GM18909 (cell line): ENCODE data around the gene GAL3ST1.
"Not testable (repeated sequence)": the region's sequence is repeated elsewhere in the genome, so short reads cannot be mapped to it uniquely, and the experiment has no call there.

Experiments
- ATAC-seq: cut with Tn5 transposase; IDR thresholded peaks from one replicate; pipeline ENCODE4 v1.9.1; 2021; ENCODE audit warnings: mild to moderate bottlenecking; ENCODE audit not compliant: unreplicated experiment, poor library complexity

The GAL3ST1 gene, protein sequence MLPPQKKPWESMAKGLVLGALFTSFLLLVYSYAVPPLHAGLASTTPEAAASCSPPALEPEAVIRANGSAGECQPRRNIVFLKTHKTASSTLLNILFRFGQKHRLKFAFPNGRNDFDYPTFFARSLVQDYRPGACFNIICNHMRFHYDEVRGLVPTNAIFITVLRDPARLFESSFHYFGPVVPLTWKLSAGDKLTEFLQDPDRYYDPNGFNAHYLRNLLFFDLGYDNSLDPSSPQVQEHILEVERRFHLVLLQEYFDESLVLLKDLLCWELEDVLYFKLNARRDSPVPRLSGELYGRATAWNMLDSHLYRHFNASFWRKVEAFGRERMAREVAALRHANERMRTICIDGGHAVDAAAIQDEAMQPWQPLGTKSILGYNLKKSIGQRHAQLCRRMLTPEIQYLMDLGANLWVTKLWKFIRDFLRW

DNA sequence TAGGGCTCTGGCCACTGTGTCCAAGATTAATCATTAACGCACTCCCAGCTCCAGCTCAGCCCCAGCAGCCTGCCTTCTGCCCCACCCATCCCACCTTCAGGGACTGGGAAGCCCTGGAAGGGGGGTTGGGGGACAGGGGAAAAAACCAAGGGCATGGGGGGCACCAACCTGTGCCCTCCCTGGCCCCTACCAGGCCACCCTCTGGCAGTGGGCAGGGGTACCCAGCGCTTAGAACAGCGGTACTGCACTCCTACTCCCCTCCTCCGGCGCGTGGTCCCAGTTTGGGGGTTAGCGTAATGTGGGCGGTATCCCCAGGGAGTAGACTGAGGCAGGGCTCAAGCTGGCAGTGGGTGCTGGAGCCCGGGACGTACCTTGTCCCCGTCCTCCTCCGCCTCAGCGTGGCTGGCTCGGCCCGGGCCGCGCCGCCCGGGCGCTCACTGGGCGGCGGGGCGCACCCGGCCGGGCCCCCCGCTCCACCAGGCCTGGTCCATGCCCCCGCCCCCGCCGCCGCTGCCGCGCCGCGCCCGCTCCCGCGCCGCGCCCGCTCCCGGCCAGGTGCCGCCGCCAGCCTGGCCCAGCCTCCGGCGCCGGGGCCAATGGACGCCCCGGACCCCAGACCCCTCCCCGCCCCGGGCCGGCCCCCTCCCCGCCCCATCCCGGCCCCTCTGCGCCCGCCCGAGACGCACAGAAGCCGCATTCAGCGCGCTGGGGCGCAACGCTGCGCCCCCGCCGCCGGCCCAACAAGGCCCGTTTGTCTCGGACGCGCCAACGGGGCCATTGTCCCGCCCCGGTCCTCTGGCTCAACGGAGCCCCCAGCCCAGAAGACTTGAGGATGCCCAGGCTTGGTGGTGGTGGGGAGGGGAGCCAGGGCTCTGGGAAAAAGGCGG, at the start of gene GAL3ST1:
TSS of gene GAL3ST1 (minus strand) at position 571 of the 887 bp plus-strand sequence. CDS start 17,273 bp downstream, outside the sequence.
- ATAC-seq = no peak

DNA sequence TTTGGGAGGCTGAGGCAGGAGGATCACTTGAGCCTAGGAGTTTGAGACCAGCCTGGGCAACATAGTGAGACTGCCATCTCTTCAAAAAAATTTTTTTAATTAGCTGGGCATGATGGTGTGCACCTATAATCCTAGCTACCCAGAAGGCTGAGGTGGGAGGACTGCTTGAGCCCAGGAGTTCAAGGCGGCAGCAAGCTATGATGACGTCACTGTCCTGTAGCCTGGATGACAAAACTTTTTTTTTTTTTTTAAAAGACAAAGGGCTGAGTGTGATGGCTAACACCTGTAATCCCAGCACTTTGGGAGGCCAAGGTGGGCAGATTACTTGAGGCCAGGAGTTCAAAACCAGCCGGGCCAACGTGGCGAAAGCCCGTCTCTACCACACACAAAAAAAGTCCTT, 45.4 kb upstream of the GAL3ST1 start:
- ATAC-seq = not testable (repeated sequence)

GRCh38 chr22:30617819-30618218, 43.4 kb upstream of the GAL3ST1 start:
- no peak for ATAC-seq

DNA sequence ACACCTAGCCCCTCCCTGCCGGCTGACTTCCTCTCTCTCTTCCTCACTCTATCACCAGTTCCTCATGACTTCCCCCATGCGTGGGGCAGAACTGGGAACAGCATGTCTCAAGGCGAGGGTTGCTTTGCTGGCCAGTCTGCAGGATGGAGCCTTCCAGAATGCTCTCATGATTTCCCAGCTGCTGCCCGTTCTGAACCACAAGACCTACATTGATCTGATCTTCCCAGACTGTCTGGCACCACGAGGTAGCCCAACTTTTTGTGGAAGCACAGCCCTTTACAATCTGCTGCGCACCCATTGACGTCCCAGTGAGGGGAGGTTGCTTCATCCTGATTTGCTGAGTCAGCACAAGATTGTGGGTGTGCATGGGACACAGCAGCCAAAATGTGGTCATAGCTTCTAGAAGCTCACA, 41.1 kb upstream of the GAL3ST1 start:
- no peak for ATAC-seq

- ATAC-seq = no peak
Observed at GRCh38 chr22:30614879-30615278, 40.4 kb upstream of the GAL3ST1 start.

DNA sequence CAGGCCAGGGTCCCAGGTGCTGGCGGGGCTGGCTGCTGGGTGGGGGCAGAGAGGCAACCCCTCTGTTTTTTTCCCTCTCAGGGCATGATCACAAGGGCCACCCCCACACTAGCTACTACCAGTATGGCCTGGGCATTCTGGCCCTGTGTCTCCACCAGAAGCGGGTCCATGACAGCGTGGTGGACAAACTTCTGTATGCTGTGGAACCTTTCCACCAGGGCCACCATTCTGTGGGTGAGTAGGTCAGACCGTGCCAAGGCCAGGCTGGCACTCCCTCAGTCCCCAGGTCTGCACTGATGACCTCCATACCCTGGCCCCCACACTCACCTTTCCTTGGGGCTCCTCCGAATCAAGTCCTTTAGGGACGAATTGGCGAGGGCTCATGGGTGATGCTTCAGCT, 39.8 kb upstream of the GAL3ST1 start:
- no peak for ATAC-seq

DNA sequence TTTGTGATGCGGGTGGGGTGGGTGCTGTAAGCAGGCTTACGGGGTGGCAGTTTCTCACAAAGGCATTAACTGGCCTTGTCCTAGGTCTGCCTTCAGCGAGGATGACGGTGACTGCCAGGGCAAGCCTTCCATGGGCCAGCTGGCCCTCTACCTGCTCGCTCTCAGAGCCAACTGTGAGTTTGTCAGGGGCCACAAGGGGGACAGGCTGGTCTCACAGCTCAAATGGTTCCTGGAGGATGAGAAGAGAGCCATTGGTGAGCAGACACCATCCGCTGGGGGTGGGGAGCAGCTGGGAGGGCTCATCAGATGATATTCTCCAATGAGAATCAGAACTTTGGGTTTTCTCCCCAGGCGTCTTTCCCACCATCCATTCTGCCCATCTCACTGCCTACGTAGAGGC, 38.3 kb upstream of the GAL3ST1 start:
- no peak for ATAC-seq

- no peak for ATAC-seq
Observed at GRCh38 chr22:30611197-30611596, 36.7 kb upstream of the GAL3ST1 start.

DNA sequence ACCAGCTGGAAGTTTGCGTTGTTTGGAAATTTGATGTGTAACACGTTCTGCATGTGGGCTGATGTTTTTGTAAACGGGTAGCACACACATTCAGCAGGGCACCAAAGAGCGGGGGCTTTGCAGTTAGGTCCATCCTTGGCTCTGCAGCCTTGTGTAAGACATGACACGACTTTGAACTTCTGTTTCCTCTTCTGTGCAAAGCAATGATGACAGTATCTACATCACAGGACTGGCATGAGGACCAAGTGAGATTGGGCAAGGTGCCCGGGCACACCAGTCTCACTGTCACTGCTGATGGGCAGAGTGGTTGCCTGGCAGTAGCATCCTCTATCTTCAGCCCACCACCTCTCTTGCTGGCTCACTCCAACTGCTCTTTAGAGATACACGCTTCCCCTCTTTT, 35.8 kb upstream of the GAL3ST1 start:
- no peak for ATAC-seq

- no peak for ATAC-seq
Observed at GRCh38 chr22:30609260-30610185, 35.1 kb upstream of the GAL3ST1 start.

- no peak for ATAC-seq
Observed at GRCh38 chr22:30607939-30608338, 33.5 kb upstream of the GAL3ST1 start.

DNA sequence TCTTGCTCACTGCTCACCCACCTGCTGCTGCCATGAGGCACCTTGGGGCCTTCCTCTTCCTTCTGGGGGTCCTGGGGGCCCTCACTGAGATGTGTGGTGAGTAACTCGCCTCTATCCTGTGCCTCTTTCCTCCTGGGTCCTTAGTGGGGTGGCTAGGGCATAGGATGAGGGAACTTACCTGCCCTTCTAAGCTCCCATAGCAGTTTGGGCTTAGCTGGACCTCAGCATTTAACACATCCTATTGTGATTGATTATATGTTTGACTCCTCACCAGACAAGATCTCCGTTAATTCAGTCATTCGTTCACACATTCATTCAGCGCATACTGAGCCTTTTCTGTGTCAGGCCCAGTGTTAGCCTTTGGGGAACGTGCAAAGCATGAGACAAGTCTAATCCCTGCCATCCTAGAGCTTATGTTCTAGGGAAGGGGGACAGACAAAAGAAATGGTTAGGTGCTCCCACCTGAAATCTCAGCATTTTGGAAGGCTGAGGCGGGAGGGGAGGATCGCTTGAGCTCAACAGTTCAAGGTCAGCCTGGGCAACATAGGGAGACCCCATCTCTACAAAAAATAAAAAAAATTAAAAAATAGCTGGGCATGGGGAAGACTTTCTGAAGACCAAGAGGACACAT, 33.0 kb upstream of the GAL3ST1 start:
- no peak for ATAC-seq

GRCh38 chr22:30606455-30607299, 32.2 kb upstream of the GAL3ST1 start, which contains the start of gene TCN2:
TSS of gene TCN2 (plus strand) at chr22:30607174. CDS start at chr22:30607332, 158 bp downstream.
- ATAC-seq = no peak

DNA sequence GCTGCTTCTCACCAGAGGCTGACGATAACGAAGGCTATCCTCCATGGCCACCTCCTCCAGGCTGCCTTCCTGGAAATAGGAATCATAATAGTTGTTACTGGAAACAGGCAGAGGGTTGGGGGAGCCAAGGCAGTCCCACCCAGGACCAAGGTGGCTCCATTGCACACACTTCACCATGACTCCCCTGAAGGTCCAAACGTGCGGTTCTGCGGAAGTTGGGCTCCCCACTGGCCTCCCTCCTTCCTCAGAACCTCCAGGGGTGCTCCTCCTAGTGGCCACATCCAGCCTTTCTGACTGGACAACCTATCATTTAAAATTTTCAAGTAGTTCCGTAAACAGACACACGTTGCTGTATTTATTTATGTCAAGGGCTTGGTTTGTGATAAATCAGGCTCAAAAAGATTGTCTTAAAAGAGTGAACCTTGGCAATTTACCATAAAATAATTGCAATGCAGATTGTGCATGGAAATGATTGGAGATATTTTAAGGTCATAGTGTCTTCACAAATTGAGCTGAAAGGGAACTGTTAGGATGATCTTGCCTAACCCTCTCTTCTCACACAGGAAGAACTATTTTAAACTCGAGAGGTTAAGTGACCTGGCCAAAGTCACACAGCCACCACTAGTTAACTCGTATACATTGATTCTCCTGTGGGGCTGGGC, 31.1 kb upstream of the GAL3ST1 start:
- no peak for ATAC-seq

- ATAC-seq = no peak
Observed at GRCh38 chr22:30604723-30605122, 30.3 kb upstream of the GAL3ST1 start.

DNA sequence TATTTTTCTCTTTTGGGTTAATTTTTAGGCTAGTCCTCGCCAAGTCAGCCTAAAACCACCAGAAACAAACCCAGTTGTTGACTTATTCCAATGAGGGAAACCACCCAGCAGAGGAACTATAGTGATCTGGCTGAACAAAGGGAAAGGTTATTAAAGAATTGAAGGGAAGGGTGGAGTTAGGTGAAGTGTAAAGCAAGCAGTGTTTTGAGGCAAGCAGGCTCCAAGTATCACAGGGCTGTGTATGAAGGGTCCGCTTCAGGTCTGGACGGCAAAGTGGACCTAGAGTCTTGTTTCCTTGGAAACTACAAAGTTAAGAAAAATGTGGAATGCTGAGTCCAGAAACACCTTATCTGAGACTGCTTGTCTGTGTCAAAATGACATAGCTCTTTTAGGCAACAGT, 29.3 kb upstream of the GAL3ST1 start:
- no peak for ATAC-seq

DNA sequence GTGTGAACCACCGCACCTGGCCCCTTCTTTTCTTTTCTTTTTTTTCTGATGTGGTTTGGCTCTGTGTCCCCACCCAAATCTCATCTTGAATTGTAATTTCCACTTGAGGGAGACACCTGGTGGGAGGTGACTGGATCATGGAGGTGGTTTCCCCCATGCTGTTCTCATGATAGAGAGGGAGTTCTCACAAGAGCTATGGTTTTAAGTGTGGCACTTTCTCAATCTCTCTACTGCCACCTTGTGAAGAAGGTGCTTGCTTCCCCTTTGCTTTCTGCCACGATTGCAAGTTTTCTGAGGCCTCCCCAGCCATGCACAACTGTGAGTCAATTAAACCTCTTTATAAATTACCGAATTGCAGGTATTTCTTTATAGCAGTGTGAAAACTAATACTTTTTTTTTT, 27.6 kb upstream of the GAL3ST1 start:
- ATAC-seq = no peak

- no peak for ATAC-seq
Observed at GRCh38 chr22:30601464-30601863, 27.0 kb upstream of the GAL3ST1 start.
